Smooth muscle cell (in vitro differentiated cells): ENCODE data around the gene AFAP1. TPM values are rescaled to one million over a fixed set of nuclear protein-coding genes. Genes with fewer than 3 reads are reported as not detected.

Experiments used
- DNase-seq: peaks from one replicate; lab custom pipeline; 2025; ENCODE audit not compliant: unreplicated experiment; lab: John Stamatoyannopoulos, UW
- H2AFZ ChIP-seq: fragments of 200-600 bp; sonication (generic); 2 replicates; pipeline ENCODE4 v1.6.0; 2016; ENCODE audit warnings: antibody characterized with exemption, low read depth, mild to moderate bottlenecking
- H3F3A ChIP-seq: fragments of 200-600 bp; sonication (generic); 2 replicates; pipeline ENCODE4 v1.6.0; 2017; ENCODE audit warnings: antibody characterized with exemption, low read depth
- H3K27ac ChIP-seq: fragments of 200-600 bp; sonication (generic); 2 replicates; pipeline ENCODE4 v1.5.1; 2016; ENCODE audit warnings: low read depth, mild to moderate bottlenecking
- H3K27me3 ChIP-seq: fragments of 200-600 bp; sonication (generic); 2 replicates; pipeline ENCODE4 v1.6.1; 2016; ENCODE audit warnings: low read depth, mild to moderate bottlenecking
- H3K36me3 ChIP-seq: fragments of 200-600 bp; sonication (generic); 2 replicates; pipeline ENCODE4 v1.5.1; 2016; ENCODE audit warnings: low read depth
- H3K4me1 ChIP-seq: fragments of 200-600 bp; sonication (generic); 2 replicates; pipeline ENCODE4 v1.5.1; 2016; ENCODE audit warnings: low read depth
- H3K4me2 ChIP-seq: fragments of 200-600 bp; sonication (generic); 2 replicates; pipeline ENCODE4 v1.6.0; 2016; ENCODE audit warnings: mild to moderate bottlenecking
- H3K4me3 ChIP-seq: fragments of 200-600 bp; sonication (generic); 2 replicates; pipeline ENCODE4 v1.5.1; 2016; ENCODE audit warnings: mild to moderate bottlenecking
- H3K79me2 ChIP-seq: fragments of 200-600 bp; sonication (generic); 2 replicates; pipeline ENCODE4 v1.6.0; 2016; ENCODE audit warnings: low read depth, mild to moderate bottlenecking
- H3K9ac ChIP-seq: fragments of 200-600 bp; sonication (generic); 2 replicates; pipeline ENCODE4 v1.6.0; 2016; ENCODE audit warnings: low read depth
- H3K9me3 ChIP-seq: fragments of 200-600 bp; sonication (generic); replicated peaks from 2 replicates; pipeline ENCODE4 v1.5.1; 2016; ENCODE audit warnings: low read depth
- H4K20me1 ChIP-seq: fragments of 200-600 bp; sonication (generic); 2 replicates; pipeline ENCODE4 v1.6.0; 2016; ENCODE audit warnings: low read depth
- CTCF ChIP-seq: fragments of 200-600 bp; sonication (generic); IDR thresholded peaks from 2 replicates; pipeline ENCODE4 v1.5.1; 2017; ENCODE audit warnings: borderline replicate concordance, mild to moderate bottlenecking, antibody characterized with exemption; ENCODE audit not compliant: insufficient read depth, poor library complexity, severe bottlenecking
- WGBS: methylation state at CpG from one replicate; pipeline ENCODE4 v1.1.7; 2016; ENCODE audit warnings: low lambda C conversion rate; 5-methylcytosine and 5-hydroxymethylcytosine counted together
- polyA plus RNA-seq: library from polyadenylated mRNA; unstranded; fragments of >200 nt; fragmentation: Nextera tagmentation; extraction: Ambion mirVana; gene quantifications from 2 replicates; pipeline ENCODE4 v1.2.1, GENCODE V29; 2016
- total RNA-seq: library from RNA; depleted of rRNA; stranded (reverse); fragments of >200 nt; gene quantifications from 2 replicates; pipeline ENCODE4 v1.2.3, GENCODE V29; 2014

The AFAP1 gene
- total and polyA plus RNA-seq, 2 experiments from 2014 or later, result 12.6 to 24.8 TPM

- peaks cover 8% of the 10 kb centered on the region for H3F3A ChIP-seq
- WGBS, result 92% methylated on average over 7 of the region's 7 CpGs
- H3K9ac ChIP-seq, result no peak overlapping the region
- no peak overlapping the region for H2AFZ ChIP-seq
- no peak for DNase-seq
- H3K9me3 ChIP-seq, result no peaks in the 10 kb centered on the region
- no peak overlapping the region for H3K4me3 ChIP-seq
- peaks cover 88% of the 10 kb centered on the region for H3K79me2 ChIP-seq
- peaks cover 80% of the 10 kb centered on the region for H4K20me1 ChIP-seq
- H3K4me2 ChIP-seq, result no peak overlapping the region
- H3K36me3 ChIP-seq, result no peaks in the 10 kb centered on the region
- H3K27me3 ChIP-seq, result no peaks in the 10 kb centered on the region
- no peak for TF ChIP-seq CTCF
- H3K27ac ChIP-seq, result peak overlapping the region; percentile 82
- H3K4me1 ChIP-seq, result no peaks in the 10 kb centered on the region
Observed at GRCh38 chr4:7880683-7881082, 59.0 kb downstream of the AFAP1 start.

GRCh38 chr4:7879127-7879526, 60.5 kb downstream of the AFAP1 start:
- Histone ChIP-seq H3K9me3 (no peaks in the 10 kb centered on the region), H3K36me3 (no peaks in the 10 kb centered on the region), H3K4me2 (peak overlapping the region; percentile 28), H4K20me1 (peaks cover 75% of the 10 kb centered on the region), H3F3A (peaks cover 8% of the 10 kb centered on the region), H3K27me3 (no peaks in the 10 kb centered on the region), H3K79me2 (peaks cover 88% of the 10 kb centered on the region), H3K27ac (peak overlapping the region; percentile 82), H2AFZ (no peak overlapping the region), H3K9ac (no peak overlapping the region), H3K4me3 (no peak overlapping the region), H3K4me1 (no peaks in the 10 kb centered on the region)
- no peak for TF ChIP-seq CTCF
- 79% methylated on average over 6 of the region's 6 CpGs for WGBS
- DNase-seq, result no peak

- no peak overlapping the region for H2AFZ ChIP-seq
- no peak for TF ChIP-seq CTCF
- no peak for DNase-seq
- no peaks in the 10 kb centered on the region for H3K36me3 ChIP-seq
- H3K9ac ChIP-seq, result no peak overlapping the region
- peaks cover 88% of the 10 kb centered on the region for H3K79me2 ChIP-seq
- WGBS, result 91% methylated on average over 6 of the region's 6 CpGs
- H3K27me3 ChIP-seq, result no peaks in the 10 kb centered on the region
- no peak overlapping the region for H3K27ac ChIP-seq
- H3F3A ChIP-seq, result peaks cover 8% of the 10 kb centered on the region
- no peaks in the 10 kb centered on the region for H3K4me1 ChIP-seq
- H4K20me1 ChIP-seq, result peaks cover 76% of the 10 kb centered on the region
- no peak overlapping the region for H3K4me2 ChIP-seq
- no peak overlapping the region for H3K4me3 ChIP-seq
- no peaks in the 10 kb centered on the region for H3K9me3 ChIP-seq
Observed at GRCh38 chr4:7878323-7878722, 61.3 kb downstream of the AFAP1 start.

GRCh38 chr4:7877176-7877575, 62.5 kb downstream of the AFAP1 start:
- H3K4me1 ChIP-seq, result no peaks in the 10 kb centered on the region
- no peak for TF ChIP-seq CTCF
- 88% methylated on average over 6 of the region's 6 CpGs for WGBS
- no peaks in the 10 kb centered on the region for H3K27me3 ChIP-seq
- DNase-seq, result no peak
- peaks cover 75% of the 10 kb centered on the region for H4K20me1 ChIP-seq
- H3K4me3 ChIP-seq, result no peak overlapping the region
- H3K9ac ChIP-seq, result no peak overlapping the region
- no peak overlapping the region for H2AFZ ChIP-seq
- H3K4me2 ChIP-seq, result peak overlapping the region; percentile 49
- H3K27ac ChIP-seq, result peak overlapping the region; percentile 50
- peaks cover 4% of the 10 kb centered on the region for H3F3A ChIP-seq
- H3K9me3 ChIP-seq, result no peaks in the 10 kb centered on the region
- H3K79me2 ChIP-seq, result peaks cover 88% of the 10 kb centered on the region
- H3K36me3 ChIP-seq, result no peaks in the 10 kb centered on the region
